ENCODE measurements around the gene KAZN. TPM values are rescaled to one million over a fixed set of nuclear protein-coding genes. Genes with fewer than 3 reads are reported as not detected.

KAZN gene
- polyA plus RNA-seq, 1 donor (not counting 4 experiments of a cell fraction or from before 2014, with no cell fraction given) = 5.9 TPM

GRCh38 chr1:15155191-15155590 is 556.7 kb downstream of the KAZN start:
- Histone ChIP-seq H3K36me3 (ENCODE audit: control insufficient read depth in 2 of 2, extremely low read depth in 1 of 2, insufficient read depth in 2 of 2, low read length in 2 of 2) (peaks cover 2 to 10% of the 10 kb centered on the region in 2 experiments), H3K4me1 (ENCODE audit: control insufficient read depth, extremely low read depth, insufficient read depth, low read length) (peaks cover 31% of the 10 kb centered on the region), H4K20me1 (ENCODE audit: control insufficient read depth, extremely low read depth, insufficient read depth, low read length) (no peaks in the 10 kb centered on the region), H3K9me1 (ENCODE audit: control insufficient read depth, extremely low read depth, insufficient read depth, low read length) (peaks cover 8% of the 10 kb centered on the region), H3K9me3 (ENCODE audit: control insufficient read depth, low read depth, low read length) (no peaks in the 10 kb centered on the region), H3K27me3 (ENCODE audit: control insufficient read depth, extremely low read depth, insufficient read depth, low read length) (no peaks in the 10 kb centered on the region), H3K9ac (ENCODE audit: control insufficient read depth, extremely low read depth, insufficient read depth, low read length) (peak overlapping the region; percentile 86), H3K27ac (ENCODE audit: control insufficient read depth, insufficient read depth, low read length) (no peak overlapping the region), H3K4me2 (ENCODE audit: control insufficient read depth, extremely low read depth, insufficient read depth, low read depth, low read length) (peak overlapping the region; percentile 99), H3K4me3 (ENCODE audit: control insufficient read depth in 2 of 3, extremely low read depth in 1 of 3, insufficient read depth in 2 of 3, low read depth in 1 of 3, low read length in 3 of 3) (peak overlapping the region; percentile 59 to 73 (median 62)), H3K79me2 (ENCODE audit: control insufficient read depth, insufficient read depth, low read length) (peaks cover 61% of the 10 kb centered on the region), H2AFZ (ENCODE audit: control insufficient read depth, low read length) (no peak overlapping the region)
- FAIRE-seq (no peak), DNase-seq (ENCODE audit: low read depth, low spot score) (no peak)
- TF ChIP-seq EZH2 (IDR thresholded peaks at IDR 0.05; ENCODE audit: low read length) = no peak
- TF ChIP-seq CTCF (optimal IDR thresholded peaks at IDR 0.05 in 1 of 3, IDR thresholded peaks at IDR 0.05 in 1 of 3, conservative IDR thresholded peaks at IDR 0.05 in 1 of 3; ENCODE audit: extremely low read depth in 1 of 3, insufficient read depth in 2 of 3, low read length in 3 of 3) = no peak
- dilution Hi-C loops (cut with MboI; ENCODE audit: extremely low pct_ligation_motif_present, low sequenced_read_pairs) = no loop called here

GRCh38 chr1:15155888-15156741 is 557.6 kb downstream of the KAZN start:
- no peak for TF ChIP-seq EZH2 (IDR thresholded peaks at IDR 0.05; ENCODE audit: low read length)
- TF ChIP-seq CTCF (optimal IDR thresholded peaks at IDR 0.05 in 1 of 3, IDR thresholded peaks at IDR 0.05 in 1 of 3, conservative IDR thresholded peaks at IDR 0.05 in 1 of 3; ENCODE audit: extremely low read depth in 1 of 3, insufficient read depth in 2 of 3, low read length in 3 of 3) = no peak
- no peak overlapping the region for H2AFZ ChIP-seq (ENCODE audit: control insufficient read depth, low read length)
- H3K27ac ChIP-seq (ENCODE audit: control insufficient read depth, insufficient read depth, low read length) = no peak overlapping the region
- no peaks in the 10 kb centered on the region for H3K27me3 ChIP-seq (ENCODE audit: control insufficient read depth, extremely low read depth, insufficient read depth, low read length)
- H3K9me1 ChIP-seq (ENCODE audit: control insufficient read depth, extremely low read depth, insufficient read depth, low read length) = peaks cover 8% of the 10 kb centered on the region
- peaks cover 2 to 10% of the 10 kb centered on the region in 2 experiments for H3K36me3 ChIP-seq (ENCODE audit: control insufficient read depth in 2 of 2, extremely low read depth in 1 of 2, insufficient read depth in 2 of 2, low read length in 2 of 2)
- H4K20me1 ChIP-seq (ENCODE audit: control insufficient read depth, extremely low read depth, insufficient read depth, low read length) = no peaks in the 10 kb centered on the region
- no peak for DNase-seq (ENCODE audit: low read depth, low spot score)
- H3K4me1 ChIP-seq (ENCODE audit: control insufficient read depth, extremely low read depth, insufficient read depth, low read length) = peaks cover 31% of the 10 kb centered on the region
- H3K4me2 ChIP-seq (ENCODE audit: control insufficient read depth, extremely low read depth, insufficient read depth, low read depth, low read length) = no peak overlapping the region
- dilution Hi-C loops (cut with MboI; ENCODE audit: extremely low pct_ligation_motif_present, low sequenced_read_pairs) = no loop called here
- no peak for FAIRE-seq
- H3K4me3 ChIP-seq (ENCODE audit: control insufficient read depth in 2 of 3, extremely low read depth in 1 of 3, insufficient read depth in 2 of 3, low read depth in 1 of 3, low read length in 3 of 3) = no peak overlapping the region
- peaks cover 69% of the 10 kb centered on the region for H3K79me2 ChIP-seq (ENCODE audit: control insufficient read depth, insufficient read depth, low read length)
- no peaks in the 10 kb centered on the region for H3K9me3 ChIP-seq (ENCODE audit: control insufficient read depth, low read depth, low read length)
- H3K9ac ChIP-seq (ENCODE audit: control insufficient read depth, extremely low read depth, insufficient read depth, low read length) = no peak overlapping the region
